ENCODE results near the gene MAPRE2. TPM values are rescaled to one million over a fixed set of nuclear protein-coding genes. Genes with fewer than 3 reads are reported as not detected.

The MAPRE2 gene
- total and polyA plus RNA-seq, 9 donors = 16.2 to 59.9 (median 27.8) TPM

DNA sequence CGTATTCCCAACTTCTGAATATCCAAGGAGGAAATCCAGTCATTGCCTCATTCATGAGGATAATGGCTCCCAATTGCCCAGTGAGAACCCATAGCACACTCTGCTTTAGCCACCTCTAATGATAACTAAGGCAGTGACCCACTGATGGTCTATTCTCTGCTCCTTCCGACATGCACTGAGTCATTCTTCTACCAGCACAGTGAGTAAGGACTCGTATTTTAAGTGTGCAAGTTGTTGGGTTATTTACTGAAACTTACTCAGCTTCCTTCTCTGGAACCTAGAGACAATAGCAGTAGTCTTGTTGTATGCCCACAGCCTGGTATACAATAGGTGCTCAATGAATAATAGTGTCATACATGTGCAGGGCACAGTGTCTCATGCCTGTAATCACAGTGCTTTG lies 118.6 kb downstream of the MAPRE2 start:
- H3K27ac ChIP-seq = no peak overlapping the region
- DNase-seq = no peak
- TF ChIP-seq EP300 (IDR thresholded peaks at IDR 0.05) = no peak
- TF ChIP-seq POLR2A (IDR thresholded peaks at IDR 0.05) = no peak
- no peak for TF ChIP-seq CTCF (IDR thresholded peaks at IDR 0.05)
- H3K36me3 ChIP-seq = no peaks in the 10 kb centered on the region
- intact Hi-C loops (cut with DNase I) = no loop called here
- H3K9me3 ChIP-seq = no peaks in the 10 kb centered on the region
- no peak overlapping the region for H3K4me3 ChIP-seq
- peaks cover 6% of the 10 kb centered on the region for H3K4me1 ChIP-seq (ENCODE audit: insufficient read depth)
- no peaks in the 10 kb centered on the region for H3K27me3 ChIP-seq
- WGBS, 3 donors = 86 to 96% (median 89%) methylated on average over 3 of the region's 3 CpGs

DNA sequence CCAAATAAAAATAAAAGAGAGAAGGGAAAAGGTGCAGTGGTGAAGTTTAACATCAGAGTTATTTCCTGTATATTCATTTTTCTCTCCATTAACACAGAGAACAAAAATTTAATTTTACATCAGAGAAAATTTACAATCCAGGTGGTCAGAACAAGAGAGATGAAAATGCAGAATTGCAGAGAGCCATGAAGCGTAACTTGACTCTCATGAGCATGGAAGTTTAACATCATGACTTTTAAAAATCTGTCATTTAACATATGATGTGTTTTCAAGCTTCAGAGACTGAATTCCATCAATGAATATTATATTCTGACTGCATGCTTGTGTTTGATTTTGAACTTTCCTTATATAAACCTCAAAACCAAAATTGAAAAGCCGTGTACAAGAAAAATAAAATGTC lies 120.3 kb downstream of the MAPRE2 start:
- no peaks in the 10 kb centered on the region for H3K9me3 ChIP-seq
- H3K27ac ChIP-seq = no peak overlapping the region
- TF ChIP-seq CTCF (IDR thresholded peaks at IDR 0.05) = no peak
- TF ChIP-seq EP300 (IDR thresholded peaks at IDR 0.05) = no peak
- no peak for TF ChIP-seq POLR2A (IDR thresholded peaks at IDR 0.05)
- WGBS, 3 donors = 79 to 86% (median 79%) methylated on average over 2 of the region's 2 CpGs
- H3K27me3 ChIP-seq = no peaks in the 10 kb centered on the region
- DNase-seq = no peak
- no peaks in the 10 kb centered on the region for H3K36me3 ChIP-seq
- H3K4me1 ChIP-seq (ENCODE audit: insufficient read depth) = no peaks in the 10 kb centered on the region
- no peak overlapping the region for H3K4me3 ChIP-seq
- intact Hi-C loops (cut with DNase I) = no loop called here

- H3K27ac ChIP-seq = no peak overlapping the region
- TF ChIP-seq POLR2A (IDR thresholded peaks at IDR 0.05) (no peak), CTCF (IDR thresholded peaks at IDR 0.05) (no peak), EP300 (IDR thresholded peaks at IDR 0.05) (no peak)
- no peak overlapping the region for H3K4me3 ChIP-seq
- H3K9me3 ChIP-seq = no peaks in the 10 kb centered on the region
- WGBS, 3 donors = 57 to 72% (median 68%) methylated on average over 3 of the region's 3 CpGs
- no peaks in the 10 kb centered on the region for H3K36me3 ChIP-seq
- DNase-seq = no peak
- H3K4me1 ChIP-seq (ENCODE audit: insufficient read depth) = no peaks in the 10 kb centered on the region
- no peaks in the 10 kb centered on the region for H3K27me3 ChIP-seq
- intact Hi-C loops (cut with DNase I) = no loop called here
Observed at GRCh38 chr18:35161934-35162333, 120.7 kb downstream of the MAPRE2 start.

DNA sequence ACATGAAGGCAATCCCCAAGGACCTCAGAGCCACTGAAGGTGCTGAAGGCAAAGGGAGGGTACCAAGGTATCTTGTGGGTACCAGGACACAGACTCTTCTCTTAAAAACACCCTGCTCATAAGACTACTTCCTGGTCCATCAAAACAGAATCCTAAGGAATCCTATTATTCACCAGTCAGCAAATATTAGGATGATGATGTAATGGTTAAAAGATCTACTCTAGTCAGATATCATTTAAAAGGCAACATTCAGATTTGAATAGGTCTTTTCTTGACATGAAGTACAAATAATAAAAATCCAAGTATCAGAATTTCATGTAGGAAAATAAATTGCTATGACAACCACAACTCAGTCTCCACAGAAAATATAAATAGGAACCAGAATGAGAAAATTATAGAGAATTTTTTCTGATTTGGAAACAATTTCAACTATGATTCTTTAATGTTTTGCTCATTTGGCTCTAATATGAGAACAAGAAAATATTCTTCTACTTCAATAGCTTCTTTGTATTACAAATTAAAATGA lies 121.9 kb downstream of the MAPRE2 start:
- Histone ChIP-seq H3K36me3 (no peaks in the 10 kb centered on the region), H3K4me3 (no peak overlapping the region), H3K27ac (no peak overlapping the region), H3K9me3 (no peaks in the 10 kb centered on the region), H3K4me1 (ENCODE audit: insufficient read depth) (no peaks in the 10 kb centered on the region), H3K27me3 (no peaks in the 10 kb centered on the region)
- DNase-seq = no peak
- intact Hi-C loops (cut with DNase I) = no loop called here
- TF ChIP-seq EP300 (IDR thresholded peaks at IDR 0.05) = no peak
- TF ChIP-seq POLR2A (IDR thresholded peaks at IDR 0.05) = no peak
- no peak for TF ChIP-seq CTCF (IDR thresholded peaks at IDR 0.05)
